ENCODE measurements around the gene KIAA1755. TPM values are rescaled to one million over a fixed set of nuclear protein-coding genes. Genes with fewer than 3 reads are reported as not detected.
A peak's percentile ranks its signal among the peaks of the same experiment; 100 is the strongest.

Gene KIAA1755, protein sequence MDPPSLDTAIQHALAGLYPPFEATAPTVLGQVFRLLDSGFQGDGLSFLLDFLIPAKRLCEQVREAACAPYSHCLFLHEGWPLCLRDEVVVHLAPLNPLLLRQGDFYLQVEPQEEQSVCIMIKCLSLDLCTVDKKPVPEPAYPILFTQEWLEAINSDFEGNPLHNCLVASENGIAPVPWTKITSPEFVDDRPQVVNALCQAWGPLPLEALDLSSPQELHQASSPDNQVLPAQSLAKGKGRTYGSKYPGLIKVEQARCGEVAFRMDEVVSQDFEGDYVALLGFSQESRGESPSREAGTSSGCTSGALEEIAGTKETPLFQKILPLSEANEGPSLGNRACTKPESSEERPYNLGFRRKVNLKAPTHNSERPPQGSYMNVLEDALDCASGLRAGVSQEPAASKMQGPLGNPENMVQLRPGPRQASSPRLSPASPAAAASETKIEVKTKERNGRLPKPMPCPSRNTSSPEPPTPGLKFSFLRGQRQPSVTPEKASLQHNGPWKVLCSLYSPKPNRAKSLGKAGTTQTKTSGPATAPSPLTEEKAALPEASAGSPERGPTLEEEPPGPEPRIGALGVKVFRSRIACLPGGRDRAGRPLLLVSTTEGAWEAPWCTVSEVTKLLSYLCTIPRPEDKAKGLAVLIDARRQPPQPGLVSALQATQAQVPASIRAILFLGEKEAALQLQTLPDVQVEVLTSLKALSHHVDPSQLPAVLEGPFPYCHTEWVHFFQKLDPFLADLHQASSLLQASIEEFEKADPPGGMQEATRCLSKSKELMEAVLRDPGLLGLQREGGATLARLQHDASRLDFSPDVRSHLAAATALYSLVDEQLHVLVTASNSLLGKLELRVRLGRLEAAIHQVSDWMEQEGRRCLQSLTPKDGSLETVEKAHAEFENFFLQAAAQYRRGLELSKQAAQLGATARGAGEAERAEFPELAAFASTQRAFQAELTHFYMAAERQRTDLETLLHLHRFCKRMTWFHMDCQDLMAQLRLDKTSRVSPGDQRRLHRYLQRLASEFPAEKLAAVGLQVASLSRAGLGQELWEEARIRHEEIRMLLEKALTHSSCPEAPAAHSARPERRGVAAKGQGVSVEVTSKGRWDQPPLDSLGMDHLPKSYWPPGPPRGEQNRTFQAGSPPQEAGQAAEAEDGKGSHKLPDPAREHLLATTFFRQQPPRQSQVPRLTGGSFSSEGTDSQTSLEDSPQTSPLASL
- polyA plus RNA-seq (2012; ENCODE audit: insufficient read depth, insufficient read length), result not detected

DNA sequence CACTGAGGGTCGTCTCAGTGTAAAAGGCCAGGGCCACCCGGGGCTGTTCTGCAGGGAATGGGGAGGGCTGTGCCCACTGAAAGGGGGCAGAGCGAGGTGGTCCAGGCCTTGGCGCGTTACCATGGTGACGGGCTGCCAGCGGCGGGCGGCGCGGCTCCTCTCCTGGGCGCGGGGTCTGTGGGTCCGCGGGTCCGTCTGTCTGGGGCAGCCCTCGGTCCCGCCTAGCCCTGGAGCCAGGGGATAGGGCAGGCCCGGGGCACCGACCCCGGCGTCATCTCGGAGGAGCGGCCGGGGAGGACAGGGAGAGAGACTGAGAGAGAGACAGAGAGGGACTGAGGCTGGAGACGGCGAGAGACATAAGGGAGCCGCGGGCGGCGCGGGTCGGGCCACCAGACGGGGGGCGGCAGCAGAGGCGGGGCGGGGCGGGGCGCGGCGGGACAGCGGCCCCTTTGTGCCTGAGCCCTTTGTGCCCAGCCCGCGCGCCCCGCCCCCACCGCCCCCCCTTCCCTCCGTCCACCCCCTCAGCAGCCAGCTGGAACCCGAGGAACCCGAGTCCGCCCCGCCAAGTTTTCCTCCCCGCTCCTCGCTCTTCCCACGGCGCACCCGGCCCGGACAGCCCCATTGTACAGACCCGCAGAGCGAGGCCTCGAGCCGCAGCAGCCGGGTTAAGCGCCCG, at the start of gene KIAA1755:
Gene KIAA1755 (minus strand): TSS at position 358 of the 676 bp plus-strand sequence. CDS start 235 bp downstream, at position 123.
- DNase-seq (ENCODE audit: low read depth, low spot score), result no peak
- no peak within 1 kb of the TSS for H3K4me3 ChIP-seq (ENCODE audit: low read length)

DNA sequence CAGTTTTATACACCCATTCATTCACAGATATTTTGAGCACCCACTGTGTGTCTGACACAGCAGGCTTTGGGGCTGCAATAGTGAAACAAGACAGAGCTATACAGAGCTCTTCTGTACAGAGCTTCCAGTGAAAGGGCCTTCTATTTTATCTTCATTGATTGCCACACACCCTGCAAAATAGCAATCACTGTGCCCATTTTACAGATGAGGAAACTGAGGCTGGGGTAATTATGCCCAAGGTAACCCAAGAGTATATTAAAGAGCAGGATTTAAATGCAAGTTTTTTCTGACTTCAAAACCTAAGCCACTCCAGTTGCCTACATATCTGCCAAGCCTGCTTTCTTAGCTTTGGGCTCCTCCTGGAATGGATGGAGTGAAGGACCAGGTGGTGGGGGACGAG, 47.9 kb upstream of the KIAA1755 start:
- no peak for DNase-seq (ENCODE audit: low read depth, low spot score)

DNA sequence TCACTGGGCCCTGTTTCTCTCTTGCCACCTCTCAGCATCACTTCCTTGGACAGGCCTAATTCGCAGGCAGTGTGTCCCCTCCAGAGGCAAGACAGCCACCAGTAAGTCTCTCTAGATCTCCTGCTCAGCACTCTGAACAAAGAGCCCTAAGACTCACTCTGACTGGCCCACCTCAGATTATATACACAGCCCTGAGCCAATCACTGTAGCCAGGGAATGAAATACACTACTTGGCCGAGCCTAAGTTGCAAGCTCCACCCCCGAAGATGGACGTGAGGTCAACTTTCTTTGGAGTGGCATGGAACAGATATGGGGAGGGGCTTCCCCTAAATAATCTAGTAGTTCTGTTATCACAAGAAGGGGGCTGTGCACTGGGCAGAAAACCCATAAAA, 47.5 kb upstream of the KIAA1755 start:
- H3K4me3 ChIP-seq (ENCODE audit: low read length), result no peak overlapping the region
- no peak for DNase-seq (ENCODE audit: low read depth, low spot score)

More for the DNA sequence above, 47.9 kb upstream of the KIAA1755 start:
- no peak overlapping the region for H3K4me3 ChIP-seq (ENCODE audit: low read length)

DNA sequence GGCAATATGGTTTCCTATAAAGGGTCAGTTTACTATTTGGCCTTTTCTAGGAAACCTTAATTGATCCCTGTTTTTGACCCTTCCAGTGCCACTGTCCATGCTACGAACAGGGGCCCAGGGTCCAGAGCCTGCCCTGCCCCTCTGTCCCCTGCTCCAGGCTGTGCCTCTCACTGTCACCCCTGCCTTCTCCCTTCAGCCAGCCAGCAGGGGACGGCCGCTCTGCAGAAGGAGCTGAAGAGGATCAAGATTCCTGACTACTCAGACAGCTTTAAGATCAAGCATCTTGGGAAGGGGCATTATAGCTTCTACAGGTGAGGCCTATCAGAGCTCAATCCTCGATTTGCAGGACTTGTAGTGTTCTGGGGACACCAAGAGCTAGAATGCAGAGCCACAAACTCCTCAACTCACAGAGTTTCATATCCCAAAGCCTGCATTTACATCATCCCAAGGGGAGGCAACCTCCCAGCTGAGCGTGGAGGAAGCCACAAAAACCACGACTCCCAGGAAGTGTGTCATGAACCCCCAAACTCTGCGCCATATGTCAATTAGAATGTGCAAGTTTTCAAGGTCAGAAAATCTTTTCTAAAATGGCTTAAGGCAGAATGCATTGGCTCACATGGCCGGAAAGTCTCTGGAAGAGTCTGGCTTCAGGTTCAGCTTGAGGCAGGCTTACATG, 47.0 kb upstream of the KIAA1755 start:
- no peak overlapping the region for H3K4me3 ChIP-seq (ENCODE audit: low read length)
- DNase-seq (ENCODE audit: low read depth, low spot score), result no peak

DNA sequence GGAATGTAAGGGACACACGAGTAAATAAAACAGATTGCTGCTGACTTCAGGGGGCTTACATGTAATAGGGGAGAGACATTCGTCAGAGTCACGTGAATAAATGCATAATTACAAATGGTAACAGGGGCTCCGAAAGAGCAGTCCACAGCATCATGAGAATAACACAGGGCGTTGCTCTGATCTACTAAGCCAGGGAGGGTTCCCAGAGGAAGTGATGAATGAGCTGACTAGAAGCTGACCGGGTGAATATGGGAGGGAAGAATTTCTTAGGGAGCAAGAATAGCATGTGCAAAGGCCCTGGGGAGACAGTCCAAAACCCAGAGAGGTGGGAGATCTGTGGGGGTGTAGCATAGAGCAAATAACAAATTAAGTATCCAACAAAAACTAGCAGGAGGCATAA, 45.8 kb upstream of the KIAA1755 start:
- DNase-seq (ENCODE audit: low read depth, low spot score), result no peak
- no peak overlapping the region for H3K4me3 ChIP-seq (ENCODE audit: low read length)

DNA sequence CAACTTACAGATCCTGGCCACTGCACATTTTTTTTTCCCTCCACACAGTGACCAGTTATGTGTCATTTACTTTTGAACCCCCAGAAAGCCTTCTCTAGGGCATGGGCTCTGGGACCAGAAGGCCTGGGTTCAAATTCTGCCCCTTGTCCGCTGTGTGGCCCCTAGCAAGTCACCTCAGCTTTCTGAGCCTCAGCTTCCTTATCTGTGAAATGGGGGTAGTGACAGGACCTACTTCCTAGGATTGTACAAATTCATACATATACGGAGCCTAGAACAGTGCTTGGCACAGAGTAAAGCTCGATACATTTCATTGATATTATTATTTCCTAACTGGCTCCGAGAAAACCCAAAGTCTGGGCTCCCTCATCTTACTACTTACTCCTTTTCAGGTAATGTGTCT, 45.0 kb upstream of the KIAA1755 start:
- no peak for DNase-seq (ENCODE audit: low read depth, low spot score)
- H3K4me3 ChIP-seq (ENCODE audit: low read length), result no peak overlapping the region

DNA sequence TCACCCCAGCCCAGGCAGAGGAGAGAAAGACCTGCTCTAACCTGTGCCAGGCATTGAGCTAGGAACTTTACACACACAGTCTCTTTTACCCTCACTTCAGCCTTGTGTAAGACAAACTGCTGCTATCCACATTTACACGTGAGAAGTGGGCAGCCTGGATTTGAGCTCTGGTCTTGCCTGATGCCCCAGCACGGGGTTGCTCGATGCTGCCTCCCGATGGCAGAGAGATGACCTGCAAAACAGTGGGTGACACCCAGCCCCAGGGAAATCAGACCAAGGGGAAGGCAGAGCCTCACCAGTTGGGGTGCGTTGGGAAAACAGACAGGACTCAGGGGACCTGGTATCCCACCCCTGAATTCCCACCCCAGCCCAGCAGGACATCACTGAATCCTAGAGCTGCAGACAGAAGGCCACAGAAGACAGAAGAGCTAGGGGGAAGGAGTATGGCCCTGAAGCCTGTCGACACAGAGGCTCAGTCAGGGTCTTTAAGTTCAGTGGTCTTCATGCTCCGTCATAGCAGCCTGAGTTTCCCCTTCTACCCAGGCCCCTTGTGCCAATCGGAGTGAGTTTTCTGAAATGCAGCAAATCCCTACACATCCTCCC, 44.4 kb upstream of the KIAA1755 start:
- no peak overlapping the region for H3K4me3 ChIP-seq (ENCODE audit: low read length)
- DNase-seq (ENCODE audit: low read depth, low spot score), result no peak

DNA sequence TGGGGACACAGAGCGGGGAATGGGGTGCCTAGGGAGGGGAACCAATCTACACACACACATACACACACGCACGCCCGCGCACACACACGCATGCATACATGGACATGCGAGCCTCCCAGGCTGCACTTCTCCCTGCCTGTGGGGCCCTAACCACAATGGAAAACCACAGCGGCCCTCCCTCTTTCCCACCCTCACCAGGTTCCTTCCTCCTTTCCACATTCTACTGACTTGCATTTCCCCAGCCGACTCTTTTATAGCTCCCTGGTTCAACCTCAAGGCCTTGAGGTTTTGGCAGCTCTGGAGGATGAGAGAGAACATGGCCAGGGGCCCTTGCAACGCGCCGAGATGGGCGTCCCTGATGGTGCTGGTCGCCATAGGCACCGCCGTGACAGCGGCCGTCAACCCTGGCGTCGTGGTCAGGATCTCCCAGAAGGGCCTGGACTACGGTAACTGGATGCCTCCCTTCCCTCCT, 43.4 kb upstream of the KIAA1755 start, which contains the start of gene BPI:
Gene BPI (plus strand): TSS at position 249 of the 472 bp plus-strand sequence. CDS start 68 bp downstream, at position 317.
- no peak within 1 kb of the TSS for H3K4me3 ChIP-seq (ENCODE audit: low read length)
- DNase-seq (ENCODE audit: low read depth, low spot score), result peak; percentile 57

DNA sequence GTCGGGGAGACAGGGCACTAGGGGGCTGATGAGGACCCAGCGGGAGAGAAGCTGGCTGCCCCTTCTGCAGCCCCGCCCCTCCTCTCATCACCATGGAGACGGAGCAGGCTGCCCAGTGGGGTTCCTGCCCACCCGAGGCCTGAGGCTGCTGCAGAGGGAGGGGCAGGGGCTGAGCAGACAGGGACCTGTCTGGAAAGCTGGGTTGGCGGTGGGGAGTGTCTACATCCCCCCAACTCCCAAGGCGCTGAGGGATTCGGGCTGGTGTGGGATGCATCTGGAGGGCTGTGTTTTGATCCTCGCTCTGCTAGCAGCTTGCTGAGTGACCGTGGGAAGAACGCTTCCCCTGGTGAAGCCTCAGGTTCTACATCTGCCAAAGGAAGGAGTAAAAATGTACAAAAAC, 42.3 kb upstream of the KIAA1755 start:
- no peak overlapping the region for H3K4me3 ChIP-seq (ENCODE audit: low read length)
- DNase-seq (ENCODE audit: low read depth, low spot score), result no peak

DNA sequence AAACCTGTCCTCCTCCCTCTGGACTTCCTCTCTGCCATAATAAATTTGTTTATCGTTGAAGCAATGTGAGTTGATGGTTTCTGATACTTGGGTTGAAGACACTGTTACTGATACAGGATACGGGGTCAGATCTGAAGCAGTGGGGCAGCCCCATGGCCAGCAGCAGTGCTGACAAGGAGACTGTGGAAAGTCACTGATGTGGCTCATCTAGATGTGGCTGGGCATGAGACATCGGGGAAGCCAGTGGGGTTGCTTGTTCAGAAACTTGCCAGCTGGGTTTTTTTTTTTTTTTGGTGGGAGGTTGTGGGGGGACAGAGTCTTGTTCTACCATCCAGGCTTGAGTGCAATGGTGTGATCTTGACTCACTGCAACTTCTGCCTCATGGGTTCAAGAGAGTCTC, 40.8 kb upstream of the KIAA1755 start:
- H3K4me3 ChIP-seq (ENCODE audit: low read length), result no peak overlapping the region
- DNase-seq (ENCODE audit: low read depth, low spot score), result no peak

DNA sequence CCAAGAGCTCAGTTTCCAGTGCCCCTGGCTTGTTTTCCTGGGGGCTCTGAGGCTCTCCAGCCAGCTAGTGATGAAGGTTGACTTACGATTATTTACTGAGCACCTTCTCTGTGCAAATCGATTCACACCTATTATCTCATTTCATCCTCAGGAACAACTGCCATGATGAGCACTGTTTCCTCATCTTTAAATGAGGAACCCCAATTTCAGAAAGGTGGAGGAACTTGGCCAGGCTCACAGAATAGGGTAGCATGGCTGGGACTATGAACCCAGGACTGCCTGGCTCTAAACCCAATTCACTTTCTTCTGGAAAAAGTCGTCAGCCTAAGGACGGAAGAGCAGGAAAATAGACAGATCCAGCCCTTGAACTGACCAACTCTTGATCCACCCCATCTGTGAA, 39.9 kb upstream of the KIAA1755 start:
- H3K4me3 ChIP-seq (ENCODE audit: low read length), result no peak overlapping the region
- no peak for DNase-seq (ENCODE audit: low read depth, low spot score)

DNA sequence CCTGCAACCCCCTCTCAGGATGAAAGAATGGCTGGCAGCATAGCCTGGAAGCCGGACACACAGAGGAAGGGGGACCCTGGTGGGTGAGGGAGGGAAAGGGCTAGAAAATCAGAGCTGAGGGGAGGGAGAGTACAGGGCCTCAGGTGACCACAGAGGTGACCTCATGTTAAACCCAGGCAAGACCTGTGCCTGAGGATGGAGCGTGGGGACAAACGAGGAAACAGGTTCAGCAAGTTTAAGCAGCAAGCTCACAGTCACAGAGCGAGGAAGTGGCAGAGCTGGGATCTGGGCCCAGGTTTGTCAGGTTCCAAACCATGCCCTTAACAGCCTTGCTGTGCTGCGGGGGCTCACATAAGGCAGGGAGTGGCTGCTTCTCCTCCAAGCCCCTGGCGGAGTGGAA, 39.4 kb upstream of the KIAA1755 start:
- DNase-seq (ENCODE audit: low read depth, low spot score), result no peak
- no peak overlapping the region for H3K4me3 ChIP-seq (ENCODE audit: low read length)

DNA sequence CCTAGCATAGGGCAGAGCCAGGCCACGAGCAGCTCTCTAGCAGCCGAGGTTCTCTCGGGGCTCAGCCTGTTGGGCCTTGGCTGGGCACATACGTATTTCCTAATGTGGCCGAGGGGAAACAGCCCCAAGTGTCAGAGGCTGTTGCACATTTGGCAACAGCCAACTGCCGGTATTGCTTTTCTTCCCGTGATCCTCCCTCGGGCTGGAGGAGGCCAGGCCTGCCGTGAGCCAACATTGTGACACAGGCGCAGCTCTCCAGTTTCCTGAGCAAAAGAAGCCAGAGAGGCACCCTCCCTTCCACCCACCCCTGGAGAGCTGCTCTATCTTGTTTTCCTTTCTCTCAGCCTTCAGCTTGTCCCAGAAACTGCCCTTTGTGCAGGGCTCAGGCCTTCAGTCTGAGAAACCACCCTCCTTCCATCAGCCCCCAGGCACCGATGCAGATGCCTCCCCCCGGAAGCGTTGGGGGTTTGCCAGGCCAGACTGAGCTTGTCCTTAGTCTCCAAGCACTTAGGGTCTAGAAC, 38.3 kb upstream of the KIAA1755 start:
- no peak for DNase-seq (ENCODE audit: low read depth, low spot score)
- no peak overlapping the region for H3K4me3 ChIP-seq (ENCODE audit: low read length)

DNA sequence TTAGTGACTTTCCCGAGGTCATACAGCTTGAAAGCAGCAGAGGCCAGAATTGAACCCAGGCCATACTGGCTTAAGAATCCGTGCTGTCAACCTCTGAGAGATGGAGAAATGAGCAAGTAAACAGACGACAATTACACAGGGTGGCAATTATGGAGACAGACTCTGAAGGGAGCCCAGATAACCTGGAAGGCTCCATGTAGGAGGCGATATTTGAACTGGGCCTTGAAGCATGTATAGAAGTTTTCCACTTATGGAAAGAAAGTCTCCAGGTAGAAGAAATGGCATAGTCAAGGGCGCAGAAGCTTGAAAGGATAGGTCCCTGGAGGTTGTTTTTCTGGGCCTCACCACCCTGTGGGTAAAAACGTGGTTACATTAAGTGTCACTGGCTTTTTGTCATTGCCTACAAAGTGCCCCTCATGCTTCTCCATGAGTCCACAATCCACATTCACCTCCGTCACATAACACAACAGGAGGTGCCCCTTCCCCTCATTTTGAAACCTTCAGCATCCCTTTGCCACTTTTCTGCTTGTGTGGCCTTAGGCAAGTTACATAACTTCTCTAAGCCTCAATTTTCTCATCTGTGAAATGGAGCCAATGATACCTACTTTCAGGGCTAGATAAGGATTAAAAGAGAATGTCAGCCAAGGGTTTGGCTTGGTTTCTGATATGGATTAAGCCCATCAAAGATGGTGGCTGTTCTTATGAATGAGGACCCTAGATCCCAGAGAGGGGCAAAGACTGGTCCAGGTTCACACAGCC, 37.6 kb upstream of the KIAA1755 start:
- no peak overlapping the region for H3K4me3 ChIP-seq (ENCODE audit: low read length)
- no peak for DNase-seq (ENCODE audit: low read depth, low spot score)

DNA sequence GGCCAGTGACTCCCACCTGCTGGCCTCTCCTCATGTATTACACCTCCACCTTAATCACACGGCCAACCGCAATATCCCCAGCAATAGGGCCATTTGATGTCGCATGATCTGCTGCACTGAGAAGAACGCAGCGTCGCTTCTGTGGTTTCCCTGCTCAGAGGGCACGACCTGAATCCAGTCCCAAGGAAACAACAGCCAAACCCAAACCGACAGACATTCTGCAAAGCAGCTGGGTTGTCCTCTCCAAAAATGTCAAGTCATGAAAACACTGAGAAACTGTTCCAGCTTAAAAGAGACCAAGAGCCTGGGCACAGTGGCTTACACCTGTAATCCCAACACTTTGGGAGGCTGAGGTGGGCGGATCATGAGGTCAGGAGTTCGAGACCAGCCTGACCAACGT, 35.9 kb upstream of the KIAA1755 start:
- DNase-seq (ENCODE audit: low read depth, low spot score), result no peak

DNA sequence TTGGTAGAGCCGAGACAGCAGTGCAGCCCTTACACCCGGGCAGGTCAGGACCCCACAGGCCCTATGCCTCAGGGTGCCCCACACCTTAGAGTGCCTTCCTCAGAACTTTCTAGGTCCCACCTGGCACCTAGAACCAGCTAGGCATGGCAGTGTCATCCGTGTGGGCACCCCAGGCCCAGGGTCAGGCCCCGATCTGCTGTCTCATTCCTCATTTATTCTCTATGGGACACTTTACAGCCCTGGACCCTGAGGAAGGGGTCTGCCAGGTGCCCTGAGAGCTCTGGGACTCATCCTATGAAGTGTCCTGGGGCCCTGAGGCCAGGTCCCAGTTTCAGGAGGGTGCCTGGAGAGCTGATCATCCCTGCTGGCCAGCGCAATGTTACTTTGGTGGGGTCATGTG, 35.3 kb upstream of the KIAA1755 start:
- DNase-seq (ENCODE audit: low read depth, low spot score), result no peak
- no peak overlapping the region for H3K4me3 ChIP-seq (ENCODE audit: low read length)

More for the DNA sequence above, 35.9 kb upstream of the KIAA1755 start:
- no peak overlapping the region for H3K4me3 ChIP-seq (ENCODE audit: low read length)

DNA sequence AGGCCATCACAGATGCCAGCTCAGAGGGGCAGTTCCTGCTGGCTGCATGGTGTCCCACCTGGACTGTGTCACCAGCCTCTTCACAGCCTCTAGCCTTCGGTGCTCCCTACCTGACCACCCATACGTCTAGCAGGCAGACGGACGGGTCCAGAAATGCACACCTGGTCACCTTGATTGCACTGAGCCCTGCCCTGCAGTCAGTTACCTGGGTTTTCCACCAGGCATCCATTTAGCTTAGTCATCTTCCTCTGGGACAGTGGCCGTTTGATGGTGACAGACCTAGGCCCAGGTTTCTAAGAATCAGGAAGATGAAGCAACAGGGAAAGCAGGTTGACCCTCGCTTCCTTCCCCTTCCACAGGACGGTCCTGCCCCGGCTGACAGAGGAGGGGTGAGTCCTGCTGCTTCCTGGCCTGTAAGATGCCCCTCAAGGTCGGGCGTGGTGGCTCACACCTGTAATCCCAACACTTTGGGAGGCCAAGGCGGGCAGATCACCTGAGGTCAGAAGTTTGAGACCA, 33.6 kb upstream of the KIAA1755 start:
- no peak overlapping the region for H3K4me3 ChIP-seq (ENCODE audit: low read length)
- DNase-seq (ENCODE audit: low read depth, low spot score), result no peak

Measured in Jurkat, Clone E6-1 (cell line).